ENCODE results near the gene SRSF4.
A peak's percentile ranks its signal among the peaks of the same experiment; 100 is the strongest.

The SRSF4 gene

DNA sequence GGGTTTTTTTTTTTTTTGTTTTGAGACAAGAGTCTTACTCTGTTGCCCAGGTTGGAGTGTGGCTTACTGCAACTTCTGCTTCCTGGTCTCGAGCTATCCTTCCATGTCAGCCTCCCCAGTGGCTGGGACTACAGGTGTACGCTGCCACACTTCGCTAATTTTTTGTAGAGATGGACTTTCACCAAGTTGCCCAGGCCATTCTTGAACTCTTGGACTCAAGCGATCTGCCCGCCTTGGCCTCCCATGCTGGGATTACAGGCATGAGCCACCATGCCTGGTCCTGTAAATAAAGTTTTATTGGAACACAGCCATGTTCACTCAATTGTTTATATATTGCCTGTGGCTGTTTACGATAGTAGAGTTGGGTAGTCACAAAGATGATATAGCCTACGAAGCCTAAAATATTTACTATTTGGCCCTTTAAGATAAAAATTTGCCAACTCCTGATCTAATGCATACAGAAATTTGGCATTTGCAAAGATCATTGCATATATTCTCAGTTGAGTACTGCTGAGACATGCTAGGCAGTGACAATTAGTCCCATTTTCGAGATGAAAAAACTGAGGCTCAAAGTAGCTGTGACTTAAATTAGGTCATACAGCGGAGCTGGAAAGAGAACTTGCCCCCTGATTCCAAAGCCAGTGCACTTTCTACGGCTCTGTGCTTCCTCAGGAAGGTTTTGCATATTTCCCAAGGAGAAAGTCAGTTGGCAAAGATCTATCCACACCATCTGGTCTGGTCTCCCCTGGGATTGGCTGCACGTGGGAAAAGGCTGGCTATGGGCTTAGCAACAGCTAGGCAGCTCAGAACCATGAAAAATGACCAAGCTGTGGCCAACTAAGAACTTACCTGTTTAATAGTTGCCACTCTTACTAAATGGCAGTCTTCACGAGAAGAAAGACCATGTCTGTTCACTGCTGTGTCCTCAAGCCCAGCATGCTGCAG lies 29.7 kb upstream of the SRSF4 start:
- TF ChIP-seq, protein P1, sequence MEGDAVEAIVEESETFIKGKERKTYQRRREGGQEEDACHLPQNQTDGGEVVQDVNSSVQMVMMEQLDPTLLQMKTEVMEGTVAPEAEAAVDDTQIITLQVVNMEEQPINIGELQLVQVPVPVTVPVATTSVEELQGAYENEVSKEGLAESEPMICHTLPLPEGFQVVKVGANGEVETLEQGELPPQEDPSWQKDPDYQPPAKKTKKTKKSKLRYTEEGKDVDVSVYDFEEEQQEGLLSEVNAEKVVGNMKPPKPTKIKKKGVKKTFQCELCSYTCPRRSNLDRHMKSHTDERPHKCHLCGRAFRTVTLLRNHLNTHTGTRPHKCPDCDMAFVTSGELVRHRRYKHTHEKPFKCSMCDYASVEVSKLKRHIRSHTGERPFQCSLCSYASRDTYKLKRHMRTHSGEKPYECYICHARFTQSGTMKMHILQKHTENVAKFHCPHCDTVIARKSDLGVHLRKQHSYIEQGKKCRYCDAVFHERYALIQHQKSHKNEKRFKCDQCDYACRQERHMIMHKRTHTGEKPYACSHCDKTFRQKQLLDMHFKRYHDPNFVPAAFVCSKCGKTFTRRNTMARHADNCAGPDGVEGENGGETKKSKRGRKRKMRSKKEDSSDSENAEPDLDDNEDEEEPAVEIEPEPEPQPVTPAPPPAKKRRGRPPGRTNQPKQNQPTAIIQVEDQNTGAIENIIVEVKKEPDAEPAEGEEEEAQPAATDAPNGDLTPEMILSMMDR (IDR thresholded peaks at IDR 0.05; ENCODE audit: control insufficient read depth, insufficient read depth, low read depth, low read length, missing control alignments): no peak

DNA sequence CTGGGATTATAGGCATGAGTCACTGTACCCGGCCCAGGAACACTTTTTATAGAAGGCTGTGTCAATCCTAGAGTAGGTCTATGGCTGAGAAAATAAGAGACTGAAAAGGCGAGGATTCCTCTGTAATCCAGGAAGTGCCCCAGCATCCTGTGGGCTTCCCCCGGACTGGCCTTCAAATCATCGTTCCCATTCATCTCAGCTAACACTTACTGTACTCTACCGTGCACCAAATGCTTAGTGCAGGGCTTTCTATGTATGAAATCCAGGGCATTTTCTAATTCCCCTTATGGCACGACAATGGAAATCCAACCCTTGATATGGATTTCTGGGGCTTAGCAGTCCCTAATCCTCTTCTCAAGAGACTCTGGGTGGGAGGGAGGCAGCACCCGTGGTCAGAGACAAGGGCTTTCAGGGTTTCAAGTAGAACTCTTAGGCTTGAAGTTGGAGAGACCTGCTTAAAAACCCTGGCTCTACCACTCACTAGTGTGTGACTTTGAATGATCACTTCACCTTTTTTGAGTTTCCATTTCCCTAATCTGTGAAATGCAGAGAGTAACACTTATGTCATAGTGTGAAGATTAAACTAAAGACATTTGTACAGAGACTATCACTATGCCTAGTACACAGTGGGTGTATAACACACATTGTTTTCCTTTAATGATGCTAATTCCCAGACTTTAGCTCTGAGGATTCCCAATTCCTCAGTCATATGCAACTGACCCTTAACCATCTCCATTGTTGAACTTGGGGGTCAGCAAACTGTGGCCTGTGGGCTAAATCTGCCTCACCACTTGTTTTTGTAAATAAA lies 28.8 kb upstream of the SRSF4 start:
- TF ChIP-seq, protein P1 (IDR thresholded peaks at IDR 0.05; ENCODE audit: control insufficient read depth, insufficient read depth, low read depth, low read length, missing control alignments): no peak
- no peak for DNase-seq (ENCODE audit: low read depth)
- H3K4me3 ChIP-seq (ENCODE audit: control insufficient read depth, low read depth, low read length): no peak overlapping the region

More for the DNA sequence above, 29.7 kb upstream of the SRSF4 start:
- H3K4me3 ChIP-seq (ENCODE audit: control insufficient read depth, low read depth, low read length): no peak overlapping the region
- no peak for DNase-seq (ENCODE audit: low read depth)

DNA sequence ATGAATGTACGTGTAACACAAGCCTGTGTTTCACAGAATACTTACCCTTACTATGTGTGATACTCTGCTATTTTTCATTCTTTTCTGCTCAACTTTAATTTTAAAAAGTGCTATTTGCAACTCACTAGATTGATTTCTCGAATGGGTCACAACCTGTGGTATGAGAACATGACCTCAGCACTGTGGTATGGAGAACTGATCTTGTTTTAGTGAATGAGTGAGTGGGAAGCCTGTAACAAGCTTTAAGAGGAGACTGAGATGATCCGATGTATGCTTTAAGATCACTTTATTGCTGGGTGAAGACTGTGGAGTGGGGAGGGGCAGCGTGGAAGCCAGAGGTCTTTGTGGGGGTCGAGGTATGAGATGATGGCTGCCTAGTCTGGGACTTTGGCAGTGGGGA lies 27.5 kb upstream of the SRSF4 start:
- H3K4me3 ChIP-seq (ENCODE audit: control insufficient read depth, low read depth, low read length): no peak overlapping the region
- DNase-seq (ENCODE audit: low read depth): no peak
- TF ChIP-seq, protein P1 (IDR thresholded peaks at IDR 0.05; ENCODE audit: control insufficient read depth, insufficient read depth, low read depth, low read length, missing control alignments): no peak

DNA sequence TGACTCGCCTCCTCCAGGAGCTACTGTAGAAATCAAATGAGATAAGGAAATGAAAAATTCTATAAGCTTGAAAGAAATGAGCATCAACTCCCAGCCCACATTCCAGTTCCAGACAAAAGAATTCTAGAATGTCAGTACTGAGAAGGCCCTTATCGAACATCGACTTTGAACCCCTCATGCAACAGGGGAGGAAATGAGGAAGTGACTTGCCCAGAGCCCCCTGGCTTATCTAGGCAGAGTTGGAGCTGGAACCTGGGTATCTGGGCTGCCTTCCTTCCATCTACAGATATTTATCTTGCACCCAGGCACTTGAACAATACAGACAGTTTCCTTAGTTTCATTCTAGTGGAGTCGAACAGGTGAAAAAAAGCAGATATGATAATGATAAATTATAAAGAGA lies 26.7 kb upstream of the SRSF4 start:
- DNase-seq (ENCODE audit: low read depth): no peak
- TF ChIP-seq, protein P1 (IDR thresholded peaks at IDR 0.05; ENCODE audit: control insufficient read depth, insufficient read depth, low read depth, low read length, missing control alignments): no peak
- H3K4me3 ChIP-seq (ENCODE audit: control insufficient read depth, low read depth, low read length): no peak overlapping the region

DNA sequence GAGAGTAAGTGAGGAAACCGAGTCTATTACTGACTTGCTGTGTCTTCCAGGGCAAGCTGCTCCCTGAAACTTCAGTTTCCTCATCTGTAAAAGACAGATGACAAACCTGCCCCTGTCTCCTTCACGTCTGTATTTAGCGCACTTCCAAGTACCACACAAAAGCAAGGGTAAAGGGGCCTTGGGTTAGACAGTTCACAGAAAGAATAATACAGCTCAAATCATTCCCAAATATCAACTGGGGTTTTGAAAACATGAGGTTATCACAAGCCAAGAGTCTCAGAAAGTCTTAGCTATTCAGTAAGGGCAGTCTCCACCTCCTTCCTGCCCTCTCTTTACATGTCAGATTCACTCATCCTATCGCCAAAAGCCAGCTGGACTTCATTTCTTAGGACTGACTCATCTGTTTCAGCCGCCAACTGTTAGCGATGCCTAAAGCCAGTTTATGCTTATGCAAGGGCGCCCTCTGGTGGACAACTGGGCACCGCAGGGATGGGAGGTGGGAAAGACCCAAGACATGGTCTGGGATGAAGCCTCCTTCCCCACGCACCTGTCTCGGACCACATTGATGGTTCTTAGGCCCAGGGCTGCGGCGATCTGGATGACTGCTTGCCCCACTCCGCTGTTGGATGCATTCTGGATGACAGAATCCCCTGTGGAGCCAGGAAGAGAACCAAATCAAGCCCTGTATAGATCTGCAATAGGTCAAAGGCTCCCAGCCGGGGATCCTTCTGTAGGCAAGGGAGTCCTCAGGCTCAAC lies 21.1 kb upstream of the SRSF4 start:
- no peak overlapping the region for H3K4me3 ChIP-seq (ENCODE audit: control insufficient read depth, low read depth, low read length)
- TF ChIP-seq, protein P1 (IDR thresholded peaks at IDR 0.05; ENCODE audit: control insufficient read depth, insufficient read depth, low read depth, low read length, missing control alignments): peak; percentile 98
- peak; percentile 94 for DNase-seq (ENCODE audit: low read depth)

DNA sequence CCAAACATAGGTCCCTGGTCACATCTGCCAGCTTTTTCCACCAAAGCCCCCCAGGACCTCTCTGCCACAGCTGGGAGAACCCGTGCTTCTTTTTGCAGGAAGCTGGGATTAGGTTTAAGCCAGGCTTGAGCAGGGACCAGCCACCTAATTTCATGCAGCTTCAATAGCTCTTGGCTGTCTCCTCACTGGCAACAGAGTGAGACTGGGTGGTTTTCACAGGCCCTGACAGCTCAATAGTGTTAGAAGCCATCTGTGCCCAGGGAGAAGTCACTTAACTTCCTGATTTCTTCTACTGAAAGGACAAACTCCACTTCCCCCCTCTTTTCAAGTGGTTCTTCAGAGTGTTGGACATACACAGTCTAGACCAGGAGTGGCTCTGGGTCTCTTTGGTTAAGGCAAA lies 20.4 kb upstream of the SRSF4 start:
- TF ChIP-seq, protein P1 (IDR thresholded peaks at IDR 0.05; ENCODE audit: control insufficient read depth, insufficient read depth, low read depth, low read length, missing control alignments): no peak
- no peak overlapping the region for H3K4me3 ChIP-seq (ENCODE audit: control insufficient read depth, low read depth, low read length)
- no peak for DNase-seq (ENCODE audit: low read depth)

Measured in AG09309 (cell line).